HG02571 (cell line): ENCODE results near the gene EFR3B.

Source experiments
- ATAC-seq: cut with Tn5 transposase; IDR thresholded peaks from one replicate; pipeline ENCODE4 v1.9.1; 2021; ENCODE audit warnings: mild to moderate bottlenecking, moderate library complexity; ENCODE audit not compliant: unreplicated experiment

EFR3B gene

GRCh38 chr2:25035537-25036220 is 6.2 kb upstream of the EFR3B start:
- ATAC-seq, result no peak

- ATAC-seq, result no peak
Measured at GRCh38 chr2:25036221-25036559, 5.7 kb upstream of the EFR3B start.

GRCh38 chr2:25039126-25039525 is 2.8 kb upstream of the EFR3B start:
- no peak for ATAC-seq

DNA sequence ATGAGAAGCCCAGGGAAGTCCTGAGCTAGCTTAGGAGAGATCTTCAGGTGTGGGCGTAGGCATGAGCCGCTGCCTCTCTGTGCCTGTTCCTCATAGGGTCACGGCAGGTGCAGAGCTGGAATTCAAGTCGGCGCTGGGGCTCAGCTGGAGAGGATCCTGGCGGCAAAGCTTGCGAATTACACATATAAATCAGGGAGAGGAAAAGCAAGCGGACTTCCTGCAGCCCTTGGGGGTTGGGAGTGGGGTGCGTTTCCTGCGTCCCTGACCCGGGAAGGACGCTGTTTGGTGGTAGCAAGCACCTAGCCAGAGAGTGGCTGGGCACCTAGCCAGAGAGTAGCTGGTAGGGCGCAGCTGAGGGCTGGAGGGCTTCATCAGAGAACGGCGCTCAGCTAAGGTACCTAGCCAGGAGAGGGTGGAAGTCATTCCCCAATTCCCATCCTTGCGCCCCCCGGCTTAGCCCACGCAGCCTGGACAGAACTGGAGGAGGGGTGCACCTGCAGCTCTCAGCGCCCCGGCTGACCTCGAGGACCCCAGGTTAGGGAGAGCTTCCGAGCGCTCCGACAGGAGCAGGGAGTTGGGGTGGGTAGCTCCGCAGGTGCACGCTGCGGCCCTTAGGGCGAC is 459 bp upstream of the EFR3B start:
- no peak for ATAC-seq

DNA sequence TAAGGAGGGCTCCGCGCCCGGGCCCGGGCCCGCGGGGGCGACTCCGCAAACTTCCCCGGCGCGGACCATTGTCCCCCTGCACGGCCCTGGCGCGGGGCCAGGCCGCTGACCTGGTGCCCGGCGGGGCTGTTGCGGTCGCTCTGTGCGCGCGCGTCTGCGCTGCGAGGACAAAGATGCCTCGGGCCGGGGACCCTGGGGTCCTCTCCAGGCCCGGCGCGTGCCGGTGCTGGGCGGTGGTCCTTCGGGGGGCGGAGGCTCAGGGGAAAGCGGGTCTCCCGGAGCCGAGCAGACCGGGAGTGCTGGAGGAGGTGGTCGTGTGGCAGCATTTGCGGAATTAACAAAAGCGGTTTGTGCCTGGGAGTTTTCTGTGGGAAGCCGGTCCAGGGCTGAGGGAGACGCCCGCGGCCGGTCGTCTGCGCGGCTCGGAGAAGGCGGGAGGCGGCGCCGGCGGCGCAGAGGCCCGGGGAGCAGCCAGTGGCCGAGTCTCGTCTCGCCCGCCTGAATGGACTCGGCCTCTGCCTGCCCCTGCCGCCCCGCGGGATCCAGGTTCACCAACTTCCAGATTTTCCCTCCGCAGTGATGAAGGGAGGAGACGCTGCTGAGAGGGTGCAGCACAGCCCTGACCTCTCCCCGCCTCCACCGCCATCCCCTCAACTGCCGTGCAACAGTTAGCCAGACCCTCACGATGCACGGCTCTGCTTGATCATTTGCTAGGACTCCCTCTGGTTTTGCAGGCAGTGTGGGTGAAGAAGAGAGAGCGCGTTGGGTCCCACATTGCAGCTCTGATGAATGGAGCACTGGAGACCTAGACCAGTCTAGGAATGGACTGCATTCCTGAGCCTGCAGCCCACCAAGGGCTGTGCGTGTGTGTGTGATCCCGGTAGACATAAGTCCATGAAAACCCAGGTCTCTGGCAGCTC is 705 bp downstream of the EFR3B start:
- ATAC-seq, result peak; percentile 20

- ATAC-seq, result no peak
Measured at GRCh38 chr2:25043241-25043867, 1.5 kb downstream of the EFR3B start.

DNA sequence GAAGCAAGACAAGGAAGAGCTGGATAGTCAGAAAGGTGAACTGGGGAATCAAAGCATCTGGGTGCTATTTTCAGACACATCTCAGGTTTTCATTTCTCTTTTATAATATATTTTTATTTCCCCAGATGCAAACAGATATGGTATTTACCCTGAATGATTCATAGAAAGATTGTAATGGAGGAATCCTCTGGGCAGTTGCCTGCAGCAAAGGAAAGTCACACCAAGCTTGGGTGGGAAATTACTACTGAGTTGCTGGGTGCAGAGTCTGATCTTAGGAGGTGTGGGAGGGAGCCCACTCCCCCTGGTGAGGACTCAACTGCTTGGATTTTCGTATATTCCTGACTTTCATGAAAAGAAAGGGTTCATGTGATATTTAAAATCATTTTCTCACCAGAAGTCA is 2.1 kb downstream of the EFR3B start:
- no peak for ATAC-seq

DNA sequence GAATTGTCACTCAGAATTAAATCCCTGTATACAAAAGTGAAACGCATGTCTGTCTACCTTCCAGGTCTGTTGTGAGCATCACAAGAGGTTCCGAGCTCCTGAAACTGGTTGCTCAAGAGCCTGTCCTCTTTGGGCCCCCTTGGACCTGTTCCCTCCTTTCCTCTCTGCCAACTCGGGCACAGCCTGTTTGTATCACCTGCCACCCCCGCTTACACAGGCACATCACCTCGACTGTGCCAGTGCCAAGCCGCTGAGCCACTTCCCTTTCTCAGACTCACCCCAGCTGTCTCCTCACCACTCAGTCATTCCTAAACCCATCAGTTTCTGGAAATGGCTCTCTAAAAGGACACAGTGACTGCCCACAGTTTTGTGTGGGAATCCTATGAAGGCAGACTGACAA is 3.1 kb downstream of the EFR3B start:
- no peak for ATAC-seq

DNA sequence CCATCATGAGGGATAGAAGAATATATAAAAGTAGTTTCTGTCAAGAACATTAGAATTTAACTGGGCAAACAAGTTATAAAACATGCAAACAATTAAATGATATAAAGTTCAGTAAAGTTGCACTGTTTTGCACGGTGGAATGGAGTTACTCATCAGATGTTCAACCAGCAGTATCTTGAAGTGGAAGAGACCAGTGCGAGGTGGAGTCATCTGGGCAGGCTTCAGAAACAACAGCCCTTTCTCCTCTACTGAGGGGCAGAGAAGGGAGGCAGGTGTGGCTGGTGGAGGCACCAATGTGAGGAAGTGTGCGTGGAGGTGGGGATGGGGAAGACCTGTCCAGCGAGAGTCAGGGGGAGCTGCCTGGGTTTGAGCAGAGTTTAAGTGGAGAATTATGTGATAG is 7.5 kb downstream of the EFR3B start:
- ATAC-seq, result no peak

DNA sequence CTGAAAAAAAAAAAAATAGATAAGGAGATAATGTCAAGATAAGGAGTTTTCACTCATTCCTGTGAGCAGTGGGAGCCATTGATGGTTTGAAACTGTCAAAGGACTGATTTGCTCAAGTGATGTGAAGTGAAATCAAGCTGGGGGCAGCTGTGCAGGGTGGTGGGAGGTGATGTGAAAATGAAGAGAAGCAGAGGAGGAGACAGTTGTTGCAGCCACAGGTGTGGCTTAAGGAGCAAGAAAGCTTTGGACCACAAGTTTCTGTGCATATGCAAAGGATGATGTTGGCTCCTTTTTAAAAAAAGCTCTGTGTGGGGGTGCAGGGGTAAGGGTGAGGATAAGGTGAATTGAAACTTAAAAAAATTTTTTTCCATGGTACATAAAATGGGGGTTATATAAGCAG is 8.3 kb downstream of the EFR3B start:
- ATAC-seq, result peak; percentile 78

DNA sequence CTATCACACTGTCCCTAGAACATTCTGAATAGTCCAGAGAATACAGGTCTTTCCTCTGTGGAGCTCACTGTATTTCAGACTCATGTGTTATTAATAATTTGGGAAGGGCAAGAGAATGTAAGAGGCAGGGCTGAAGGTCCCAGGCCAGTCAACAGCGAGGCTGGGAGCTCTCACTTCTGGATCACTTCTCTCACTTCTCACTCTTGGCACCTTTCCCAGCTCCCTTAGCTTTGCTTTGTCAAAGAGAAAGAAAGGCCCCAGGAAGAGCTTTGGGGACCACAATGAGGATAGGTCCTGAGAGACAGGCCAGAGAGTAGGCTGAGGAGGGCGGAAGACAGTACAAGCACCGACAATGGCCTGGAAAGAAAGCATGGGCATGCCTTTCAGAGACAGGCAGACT is 11.2 kb downstream of the EFR3B start:
- no peak for ATAC-seq

- ATAC-seq, result no peak
Measured at GRCh38 chr2:25054720-25055119, 12.8 kb downstream of the EFR3B start.

- ATAC-seq, result no peak
Measured at GRCh38 chr2:25055376-25055920, 13.6 kb downstream of the EFR3B start.

- no peak for ATAC-seq
Measured at GRCh38 chr2:25056098-25056821, 14.4 kb downstream of the EFR3B start.

- no peak for ATAC-seq
Measured at GRCh38 chr2:25062511-25062917, 20.6 kb downstream of the EFR3B start.

DNA sequence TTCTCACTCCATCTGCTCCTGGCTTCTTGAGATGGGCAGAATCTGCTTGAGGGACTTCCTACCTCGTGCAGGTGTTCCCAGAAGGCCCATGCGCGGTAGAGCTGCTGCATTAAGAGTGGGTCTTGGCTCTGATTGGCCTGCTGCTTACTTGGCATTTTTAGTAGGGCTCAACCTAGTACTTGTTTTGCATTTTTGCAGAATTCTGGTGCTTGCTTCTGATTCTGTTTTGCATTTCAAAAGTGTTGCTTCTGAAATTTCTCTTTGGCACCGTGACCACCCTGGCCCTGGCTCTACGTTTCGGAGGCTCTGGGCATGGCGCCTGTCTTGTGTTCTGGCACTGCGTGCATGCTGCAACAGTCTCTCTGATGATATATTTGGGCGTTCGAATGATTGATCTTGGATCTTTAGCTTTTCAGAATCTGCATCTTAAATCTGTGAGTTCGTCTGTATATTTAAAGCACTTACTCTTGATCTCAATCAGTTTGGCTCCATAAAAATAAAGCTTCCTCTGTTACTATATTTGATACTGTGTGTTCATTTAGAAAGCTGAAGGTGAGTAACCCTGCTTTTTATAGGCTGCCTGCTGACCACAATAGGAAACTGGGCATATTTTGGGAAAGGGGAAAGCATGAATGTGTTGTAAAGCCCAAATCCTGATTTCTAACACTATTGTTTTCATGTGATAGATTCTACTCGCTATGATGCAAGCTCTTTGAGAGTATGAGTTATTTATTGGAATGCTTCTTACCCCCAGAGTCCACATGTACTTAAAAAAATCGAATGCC is 22.2 kb downstream of the EFR3B start:
- no peak for ATAC-seq

DNA sequence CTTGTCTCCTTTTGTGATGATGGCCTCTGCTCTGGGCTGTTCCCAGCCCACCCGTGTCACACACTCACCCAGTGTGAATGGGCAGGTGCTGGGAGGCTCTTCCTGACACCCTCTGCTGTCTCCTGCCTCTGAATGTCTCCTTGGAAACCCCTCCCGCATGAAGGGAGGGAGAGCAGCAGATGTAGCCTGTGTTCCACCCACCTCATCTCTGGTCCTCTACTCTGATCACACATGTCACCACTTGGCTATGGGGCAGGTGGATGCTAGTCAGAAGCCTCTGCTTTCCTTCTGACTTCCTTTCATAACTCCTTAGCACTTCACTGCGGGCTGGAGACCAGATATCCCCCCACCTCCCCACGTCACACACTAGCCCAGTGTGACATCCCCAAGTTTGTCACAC is 23.9 kb downstream of the EFR3B start:
- no peak for ATAC-seq

GRCh38 chr2:25066455-25066854 is 24.6 kb downstream of the EFR3B start:
- ATAC-seq, result no peak

DNA sequence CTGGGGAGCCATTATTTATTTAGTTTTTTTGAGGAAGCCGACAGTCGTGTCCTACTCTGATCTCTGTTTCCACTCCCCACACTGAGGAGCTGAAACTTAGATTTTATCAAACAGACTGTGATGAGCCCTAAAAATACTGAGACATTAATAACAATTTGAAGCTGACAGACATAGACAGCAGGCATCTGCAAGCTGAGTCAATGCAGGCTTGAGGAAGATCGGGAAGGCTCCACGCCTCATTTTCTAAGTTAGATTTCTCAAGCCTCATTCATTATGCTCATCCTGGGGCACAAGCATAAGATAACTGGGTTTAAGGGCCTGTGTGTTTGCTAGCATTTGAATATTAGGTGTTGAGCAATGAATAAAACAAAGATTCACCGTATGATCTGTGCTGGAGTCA is 26.3 kb downstream of the EFR3B start:
- no peak for ATAC-seq

DNA sequence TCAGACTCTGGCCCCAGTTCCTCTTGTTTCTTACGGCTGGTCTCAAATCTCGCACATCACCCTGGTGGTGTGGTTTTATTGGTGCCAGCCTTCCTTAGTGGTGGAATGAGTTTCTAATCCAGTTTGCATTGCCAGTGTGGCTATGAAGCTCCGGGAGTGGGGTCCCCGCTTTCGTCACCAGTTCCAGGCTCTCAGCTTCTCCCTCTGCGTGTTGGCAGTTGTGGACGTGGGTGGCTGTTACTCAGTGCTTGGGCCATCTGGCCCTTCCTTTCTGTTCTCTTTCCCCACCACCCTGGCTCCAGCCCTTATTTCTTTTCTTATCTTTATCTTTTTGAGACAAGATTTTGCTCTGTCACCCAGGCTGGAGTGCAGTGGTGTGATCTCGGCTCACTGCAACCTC is 30.1 kb downstream of the EFR3B start:
- ATAC-seq, result no peak
